Measurements from ENCODE around the gene ACOT6. TPM values are rescaled to one million over a fixed set of nuclear protein-coding genes. Genes with fewer than 3 reads are reported as not detected.

ACOT6 gene
- polyA plus RNA-seq, 2 of the 4 experiments (the other 2 are of a cell fraction), result not detected

DNA sequence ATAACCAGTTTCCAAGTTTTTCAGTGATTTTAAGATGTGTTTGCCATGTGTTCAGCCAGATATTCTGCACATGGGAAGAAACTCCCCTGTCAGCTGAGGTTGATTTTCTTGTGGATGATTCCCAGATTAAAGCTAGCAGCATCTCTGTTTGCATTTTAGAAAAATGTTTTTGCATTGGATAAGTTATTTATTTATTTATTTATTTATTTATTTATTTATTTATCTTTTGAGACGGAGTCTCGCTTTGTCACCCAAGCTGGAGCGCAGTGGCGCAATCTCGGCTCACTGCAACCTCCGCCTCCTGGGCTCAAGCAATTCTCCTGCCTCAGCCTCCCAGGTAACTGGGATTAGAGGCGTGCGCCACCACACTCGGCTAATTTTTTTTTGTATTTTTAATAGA, 17.8 kb upstream of the ACOT6 start:
- no peak for TF ChIP-seq BCL3 (IDR thresholded peaks at IDR 0.05)
- TF ChIP-seq ZC3H11A (IDR thresholded peaks at IDR 0.05), result peak; percentile 81
- TF ChIP-seq MYC (IDR thresholded peaks at IDR 0.05; ENCODE audit: borderline replicate concordance, low read length), result no peak
- ATAC-seq (no peak), DNase-seq (ENCODE audit: low read depth in 1 of 2, low spot score in 1 of 2) (no peak), FAIRE-seq (no peak)
- CTCF ChIA-PET, result no interaction called here
- no peak overlapping the region for H3K4me3 ChIP-seq
- H3K27ac ChIP-seq, result no peak overlapping the region
- no peaks in the 10 kb centered on the region for H3K9me3 ChIP-seq
- H3K4me2 ChIP-seq, result no peak overlapping the region
- no peaks in the 10 kb centered on the region for H3K4me1 ChIP-seq
- POLR2A ChIA-PET, result no interaction called here
- WGBS (ENCODE audit: missing lambda C conversion rate), result 89% methylated on average over 9 of the region's 9 CpGs

DNA sequence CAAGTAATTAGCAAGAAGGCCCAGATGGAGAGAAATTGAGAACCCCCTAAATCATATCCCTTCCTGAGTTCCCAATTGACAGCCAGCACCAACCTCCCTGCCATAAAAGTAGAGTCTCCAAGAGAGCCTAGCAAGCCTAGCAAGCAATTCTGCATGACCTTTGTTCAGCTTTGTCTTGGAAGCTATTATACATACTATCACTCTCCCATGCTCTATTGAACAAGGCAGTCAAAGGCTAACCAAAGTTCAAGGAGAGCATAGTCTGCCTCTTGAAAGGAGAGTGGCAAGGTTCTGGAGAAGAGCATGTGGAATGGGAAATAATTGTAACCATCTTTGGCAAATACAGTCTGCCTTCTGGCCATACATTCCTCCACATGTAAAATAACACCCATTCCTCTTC, 12.8 kb upstream of the ACOT6 start:
- ChIA-PET CTCF (interaction anchor here (0.6 to 1.3 kb wide), 3 partner anchors 21 to 96 kb away, joined by 3 to 5 read pairs (median 4); no protein-coding TSS in a partner anchor), POLR2A (interaction anchor here (1.4 kb wide), 1 partner anchor 13 kb away, joined by 3 read pairs; the partner anchor contains the start of gene ACOT6)
- Histone ChIP-seq H3K4me1 (no peaks in the 10 kb centered on the region), H3K4me3 (no peak overlapping the region), H3K27ac (no peak overlapping the region), H3K9me3 (no peaks in the 10 kb centered on the region), H3K4me2 (no peak overlapping the region)
- ATAC-seq, result no peak
- TF ChIP-seq HOXA7 (CRISPR knock-in tag; IDR thresholded peaks at IDR 0.05), result no peak
- TF ChIP-seq JUNB (IDR thresholded peaks at IDR 0.05), result no peak
- no peak for TF ChIP-seq RNF2 (IDR thresholded peaks at IDR 0.05; ENCODE audit: borderline replicate concordance, low read depth)
- TF ChIP-seq GATA3 (IDR thresholded peaks at IDR 0.05; ENCODE audit: borderline replicate concordance), result no peak
- no peak for TF ChIP-seq CHD4 (IDR thresholded peaks at IDR 0.05; ENCODE audit: borderline replicate concordance)
- TF ChIP-seq NFE2L2 (conservative IDR thresholded peaks at IDR 0.05; ENCODE audit: low read length), result no peak
- TF ChIP-seq CBX2 (IDR thresholded peaks at IDR 0.05; ENCODE audit: borderline replicate concordance, low read depth), result no peak
- no peak for TF ChIP-seq MAZ (IDR thresholded peaks at IDR 0.05; ENCODE audit: borderline replicate concordance, low read depth, low read length)
- no peak for TF ChIP-seq CEBPB (IDR thresholded peaks at IDR 0.05)
- no peak for TF ChIP-seq FOSB (CRISPR knock-in tag; IDR thresholded peaks at IDR 0.05)
- TF ChIP-seq NPAS2 (CRISPR knock-in tag; IDR thresholded peaks at IDR 0.05; ENCODE audit: borderline replicate concordance), result no peak
- TF ChIP-seq EP300 (IDR thresholded peaks at IDR 0.05), result no peak
- no peak for TF ChIP-seq HEYL (CRISPR knock-in tag; IDR thresholded peaks at IDR 0.05)
- TF ChIP-seq, protein P1, sequence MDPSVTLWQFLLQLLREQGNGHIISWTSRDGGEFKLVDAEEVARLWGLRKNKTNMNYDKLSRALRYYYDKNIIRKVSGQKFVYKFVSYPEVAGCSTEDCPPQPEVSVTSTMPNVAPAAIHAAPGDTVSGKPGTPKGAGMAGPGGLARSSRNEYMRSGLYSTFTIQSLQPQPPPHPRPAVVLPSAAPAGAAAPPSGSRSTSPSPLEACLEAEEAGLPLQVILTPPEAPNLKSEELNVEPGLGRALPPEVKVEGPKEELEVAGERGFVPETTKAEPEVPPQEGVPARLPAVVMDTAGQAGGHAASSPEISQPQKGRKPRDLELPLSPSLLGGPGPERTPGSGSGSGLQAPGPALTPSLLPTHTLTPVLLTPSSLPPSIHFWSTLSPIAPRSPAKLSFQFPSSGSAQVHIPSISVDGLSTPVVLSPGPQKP (IDR thresholded peaks at IDR 0.05; ENCODE audit: low read depth, low read length), result no peak
- no peak for TF ChIP-seq EHMT2 (IDR thresholded peaks at IDR 0.05; ENCODE audit: low read depth)
- DNase-seq (ENCODE audit: low read depth in 1 of 2, low spot score in 1 of 2), result no peak
- no peak for FAIRE-seq

DNA sequence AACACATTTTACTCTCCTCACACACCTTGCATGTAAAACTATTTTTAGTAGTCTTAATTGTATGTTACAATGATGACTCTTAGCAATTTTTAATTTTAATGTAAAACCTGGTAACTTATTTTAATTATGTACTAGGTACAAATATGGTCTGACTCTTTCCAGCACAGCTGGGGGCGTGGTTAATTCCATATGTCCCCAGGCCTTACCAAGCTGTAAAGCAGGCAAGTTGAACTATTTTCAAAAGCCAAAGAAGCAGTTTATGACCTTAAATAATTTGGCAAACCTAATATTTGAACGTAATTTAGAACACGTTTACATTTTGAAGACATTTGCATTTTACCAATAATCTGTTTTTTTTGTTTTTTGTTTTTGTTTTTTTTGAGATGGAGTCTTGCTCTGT, 9.3 kb upstream of the ACOT6 start:
- H3K27ac ChIP-seq, result no peak overlapping the region
- FAIRE-seq (no peak), ATAC-seq (no peak), DNase-seq (ENCODE audit: low read depth in 1 of 2, low spot score in 1 of 2) (no peak)
- WGBS (ENCODE audit: missing lambda C conversion rate), result 39% methylated on average over 3 of the region's 3 CpGs
- no peaks in the 10 kb centered on the region for H3K4me1 ChIP-seq
- no peaks in the 10 kb centered on the region for H3K9me3 ChIP-seq
- POLR2A ChIA-PET, result no interaction called here
- H3K4me3 ChIP-seq, result no peak overlapping the region
- H3K4me2 ChIP-seq, result no peak overlapping the region
- TF ChIP-seq, protein P2, sequence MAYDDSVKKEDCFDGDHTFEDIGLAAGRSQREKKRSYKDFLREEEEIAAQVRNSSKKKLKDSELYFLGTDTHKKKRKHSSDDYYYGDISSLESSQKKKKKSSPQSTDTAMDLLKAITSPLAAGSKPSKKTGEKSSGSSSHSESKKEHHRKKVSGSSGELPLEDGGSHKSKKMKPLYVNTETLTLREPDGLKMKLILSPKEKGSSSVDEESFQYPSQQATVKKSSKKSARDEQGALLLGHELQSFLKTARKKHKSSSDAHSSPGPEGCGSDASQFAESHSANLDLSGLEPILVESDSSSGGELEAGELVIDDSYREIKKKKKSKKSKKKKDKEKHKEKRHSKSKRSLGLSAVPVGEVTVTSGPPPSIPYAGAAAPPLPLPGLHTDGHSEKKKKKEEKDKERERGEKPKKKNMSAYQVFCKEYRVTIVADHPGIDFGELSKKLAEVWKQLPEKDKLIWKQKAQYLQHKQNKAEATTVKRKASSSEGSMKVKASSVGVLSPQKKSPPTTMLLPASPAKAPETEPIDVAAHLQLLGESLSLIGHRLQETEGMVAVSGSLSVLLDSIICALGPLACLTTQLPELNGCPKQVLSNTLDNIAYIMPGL (CRISPR knock-in tag; IDR thresholded peaks at IDR 0.05; ENCODE audit: borderline replicate concordance), result no peak
- TF ChIP-seq, protein P3, sequence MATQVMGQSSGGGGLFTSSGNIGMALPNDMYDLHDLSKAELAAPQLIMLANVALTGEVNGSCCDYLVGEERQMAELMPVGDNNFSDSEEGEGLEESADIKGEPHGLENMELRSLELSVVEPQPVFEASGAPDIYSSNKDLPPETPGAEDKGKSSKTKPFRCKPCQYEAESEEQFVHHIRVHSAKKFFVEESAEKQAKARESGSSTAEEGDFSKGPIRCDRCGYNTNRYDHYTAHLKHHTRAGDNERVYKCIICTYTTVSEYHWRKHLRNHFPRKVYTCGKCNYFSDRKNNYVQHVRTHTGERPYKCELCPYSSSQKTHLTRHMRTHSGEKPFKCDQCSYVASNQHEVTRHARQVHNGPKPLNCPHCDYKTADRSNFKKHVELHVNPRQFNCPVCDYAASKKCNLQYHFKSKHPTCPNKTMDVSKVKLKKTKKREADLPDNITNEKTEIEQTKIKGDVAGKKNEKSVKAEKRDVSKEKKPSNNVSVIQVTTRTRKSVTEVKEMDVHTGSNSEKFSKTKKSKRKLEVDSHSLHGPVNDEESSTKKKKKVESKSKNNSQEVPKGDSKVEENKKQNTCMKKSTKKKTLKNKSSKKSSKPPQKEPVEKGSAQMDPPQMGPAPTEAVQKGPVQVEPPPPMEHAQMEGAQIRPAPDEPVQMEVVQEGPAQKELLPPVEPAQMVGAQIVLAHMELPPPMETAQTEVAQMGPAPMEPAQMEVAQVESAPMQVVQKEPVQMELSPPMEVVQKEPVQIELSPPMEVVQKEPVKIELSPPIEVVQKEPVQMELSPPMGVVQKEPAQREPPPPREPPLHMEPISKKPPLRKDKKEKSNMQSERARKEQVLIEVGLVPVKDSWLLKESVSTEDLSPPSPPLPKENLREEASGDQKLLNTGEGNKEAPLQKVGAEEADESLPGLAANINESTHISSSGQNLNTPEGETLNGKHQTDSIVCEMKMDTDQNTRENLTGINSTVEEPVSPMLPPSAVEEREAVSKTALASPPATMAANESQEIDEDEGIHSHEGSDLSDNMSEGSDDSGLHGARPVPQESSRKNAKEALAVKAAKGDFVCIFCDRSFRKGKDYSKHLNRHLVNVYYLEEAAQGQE (IDR thresholded peaks at IDR 0.05), result no peak
- TF ChIP-seq, protein P1 (IDR thresholded peaks at IDR 0.05; ENCODE audit: low read depth, low read length), result no peak
- TF ChIP-seq ZSCAN20 (CRISPR knock-in tag; IDR thresholded peaks at IDR 0.05) (no peak), TP53 (CRISPR knock-in tag; IDR thresholded peaks at IDR 0.05) (no peak), CBX2 (IDR thresholded peaks at IDR 0.05; ENCODE audit: borderline replicate concordance, low read depth) (no peak), JUN (IDR thresholded peaks at IDR 0.05) (no peak), HOXA7 (CRISPR knock-in tag; IDR thresholded peaks at IDR 0.05) (no peak), PHF8 (IDR thresholded peaks at IDR 0.05; ENCODE audit: borderline replicate concordance, low read depth) (no peak)
- CTCF ChIA-PET, result interaction anchor here (0.8 to 1.2 kb wide), 2 partner anchors 11 to 21 kb away, joined by 3 read pairs; no protein-coding TSS in a partner anchor

Measured in A549 (cell line).